ENCODE measurements around the gene NKIRAS1.

The NKIRAS1 gene

DNA sequence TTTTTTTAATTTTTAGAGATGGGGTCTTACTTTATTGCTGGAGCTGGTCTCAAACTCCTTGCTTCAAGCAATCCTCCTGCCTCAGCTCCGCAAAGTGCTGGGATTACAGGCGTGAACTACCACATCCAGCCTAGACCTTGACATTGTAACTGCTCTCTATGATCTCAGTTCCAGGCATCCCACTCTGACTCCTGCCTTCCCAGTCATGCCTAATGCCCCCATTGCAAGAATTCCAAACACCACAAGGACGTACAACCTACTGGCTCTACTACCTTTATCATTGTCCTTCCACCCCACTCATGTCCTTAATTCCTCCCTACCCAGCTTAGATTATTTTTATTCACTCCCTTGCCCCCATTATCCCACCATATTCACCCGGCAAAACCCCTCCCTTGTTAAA, 21.6 kb downstream of the NKIRAS1 start:
- H2BK120ac ChIP-seq (ENCODE audit: low read depth, low read length), result no peak overlapping the region
- no peak overlapping the region for H3K4me2 ChIP-seq (ENCODE audit: low read length)

GRCh38 chr3:23894254-23895061, 22.3 kb downstream of the NKIRAS1 start:
- Histone ChIP-seq H3K79me2 (ENCODE audit: control insufficient read depth, insufficient read depth, low read length) (no peaks in the 10 kb centered on the region), H2BK15ac (replicated peaks; ENCODE audit: low read depth) (no peak overlapping the region), H3K36me3 (ENCODE audit: control insufficient read depth, insufficient read depth, low read length) (peaks cover 6% of the 10 kb centered on the region), H3K56ac (ENCODE audit: low read length) (no peak overlapping the region), H4K8ac (ENCODE audit: low read depth, low read length) (no peak overlapping the region), H3K4me1 (ENCODE audit: control insufficient read depth, low read depth, low read length) (no peaks in the 10 kb centered on the region), H3K23ac (ENCODE audit: low read length) (no peak overlapping the region), H3K4me3 (ENCODE audit: low read length) (no peak overlapping the region), H2BK120ac (ENCODE audit: low read depth, low read length) (no peak overlapping the region), H3K27me3 (ENCODE audit: insufficient read depth, low read length, poor library complexity) (no peaks in the 10 kb centered on the region), H3K79me1 (ENCODE audit: low read length) (no peaks in the 10 kb centered on the region), H3K4ac (ENCODE audit: low read depth, low read length) (no peak overlapping the region), H2BK5ac (ENCODE audit: low read length) (no peak overlapping the region), H3K27ac (ENCODE audit: low read depth, low read length) (no peak overlapping the region), H3K9ac (ENCODE audit: low read length) (no peak overlapping the region), H3K18ac (ENCODE audit: low read length) (no peak overlapping the region), H3K4me2 (ENCODE audit: low read length) (no peak overlapping the region), H4K5ac (ENCODE audit: low read length) (no peak overlapping the region), H2AK5ac (ENCODE audit: low read length) (no peak overlapping the region)
- WGBS (ENCODE audit: extremely low coverage, insufficient coverage, low lambda C conversion rate), result no CpG with 5 or more reads among the region's 8 CpGs
- DNase-seq, result no peak

More for the DNA sequence above, 21.6 kb downstream of the NKIRAS1 start:
- no peak overlapping the region for H2BK5ac ChIP-seq (ENCODE audit: low read length)
- no peak overlapping the region for H3K4me3 ChIP-seq (ENCODE audit: low read length)
- no peaks in the 10 kb centered on the region for H3K27me3 ChIP-seq (ENCODE audit: insufficient read depth, low read length, poor library complexity)
- H3K27ac ChIP-seq (ENCODE audit: low read depth, low read length), result no peak overlapping the region
- no peaks in the 10 kb centered on the region for H3K4me1 ChIP-seq (ENCODE audit: control insufficient read depth, low read depth, low read length)
- no peak overlapping the region for H4K8ac ChIP-seq (ENCODE audit: low read depth, low read length)
- peaks cover 6% of the 10 kb centered on the region for H3K36me3 ChIP-seq (ENCODE audit: control insufficient read depth, insufficient read depth, low read length)
- H3K23ac ChIP-seq (ENCODE audit: low read length), result no peak overlapping the region
- H2BK15ac ChIP-seq (replicated peaks; ENCODE audit: low read depth), result no peak overlapping the region
- H3K9ac ChIP-seq (ENCODE audit: low read length), result no peak overlapping the region
- H4K5ac ChIP-seq (ENCODE audit: low read length), result no peak overlapping the region
- H3K18ac ChIP-seq (ENCODE audit: low read length), result no peak overlapping the region
- H3K79me1 ChIP-seq (ENCODE audit: low read length), result no peaks in the 10 kb centered on the region
- no CpG with 5 or more reads among the region's 4 CpGs for WGBS (ENCODE audit: extremely low coverage, insufficient coverage, low lambda C conversion rate)
- no peak for DNase-seq
- no peak overlapping the region for H3K56ac ChIP-seq (ENCODE audit: low read length)
- no peak overlapping the region for H2AK5ac ChIP-seq (ENCODE audit: low read length)
- no peaks in the 10 kb centered on the region for H3K79me2 ChIP-seq (ENCODE audit: control insufficient read depth, insufficient read depth, low read length)
- H3K4ac ChIP-seq (ENCODE audit: low read depth, low read length), result no peak overlapping the region

DNA sequence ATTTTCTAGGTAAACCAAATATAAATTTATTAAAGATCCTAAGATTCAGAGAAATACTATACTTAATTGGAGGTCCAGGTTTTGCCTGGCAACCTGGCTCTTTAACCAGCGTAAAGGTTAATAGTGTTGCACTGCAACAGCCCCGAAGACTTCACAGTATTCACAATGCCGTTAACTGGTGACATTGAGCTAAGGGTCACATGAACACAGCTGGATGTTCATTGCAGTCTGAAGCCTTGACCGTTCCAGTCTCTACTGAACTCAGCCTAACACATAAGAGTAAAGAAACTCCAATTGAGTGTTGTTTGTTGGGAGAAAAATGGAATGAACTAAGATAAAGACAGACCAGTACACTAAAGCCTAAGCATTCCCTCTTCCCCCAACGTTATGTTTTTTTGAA, 26.8 kb downstream of the NKIRAS1 start:
- Histone ChIP-seq H3K56ac (ENCODE audit: low read length) (no peak overlapping the region), H3K27ac (ENCODE audit: low read depth, low read length) (no peak overlapping the region), H2AK5ac (ENCODE audit: low read length) (no peak overlapping the region), H3K4me3 (ENCODE audit: low read length) (no peak overlapping the region), H3K36me3 (ENCODE audit: control insufficient read depth, insufficient read depth, low read length) (no peaks in the 10 kb centered on the region), H4K5ac (ENCODE audit: low read length) (no peak overlapping the region), H3K4me1 (ENCODE audit: control insufficient read depth, low read depth, low read length) (no peaks in the 10 kb centered on the region), H3K27me3 (ENCODE audit: insufficient read depth, low read length, poor library complexity) (no peaks in the 10 kb centered on the region), H3K4me2 (ENCODE audit: low read length) (no peak overlapping the region), H3K23ac (ENCODE audit: low read length) (no peak overlapping the region), H2BK120ac (ENCODE audit: low read depth, low read length) (no peak overlapping the region), H3K79me1 (ENCODE audit: low read length) (peaks cover 4% of the 10 kb centered on the region), H3K79me2 (ENCODE audit: control insufficient read depth, insufficient read depth, low read length) (no peaks in the 10 kb centered on the region), H2BK5ac (ENCODE audit: low read length) (no peak overlapping the region), H2BK15ac (replicated peaks; ENCODE audit: low read depth) (no peak overlapping the region), H4K8ac (ENCODE audit: low read depth, low read length) (no peak overlapping the region), H3K18ac (ENCODE audit: low read length) (no peak overlapping the region), H3K9ac (ENCODE audit: low read length) (no peak overlapping the region), H3K4ac (ENCODE audit: low read depth, low read length) (no peak overlapping the region)
- no peak for DNase-seq
- WGBS (ENCODE audit: extremely low coverage, insufficient coverage, low lambda C conversion rate), result no CpG with 5 or more reads among the region's 5 CpGs

DNA sequence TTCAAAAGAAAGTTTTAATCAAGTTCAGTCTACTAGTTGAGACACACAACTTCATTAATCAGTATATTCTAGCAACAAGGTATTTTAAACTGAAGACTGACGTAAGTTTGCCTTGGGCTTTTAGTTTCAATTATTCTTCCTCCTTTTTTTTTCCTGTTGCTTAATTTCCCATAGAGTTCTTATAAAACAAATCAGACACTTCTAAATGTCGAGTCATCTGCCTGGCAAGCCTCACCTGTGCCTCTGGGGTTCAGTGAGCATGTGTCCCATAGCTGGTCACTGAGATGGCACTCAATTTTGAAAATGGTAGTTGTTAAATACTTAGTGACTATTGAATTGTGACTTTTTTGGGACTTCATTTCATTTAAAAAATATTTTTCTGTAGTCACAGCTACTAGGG, 27.4 kb downstream of the NKIRAS1 start:
- no peaks in the 10 kb centered on the region for H3K36me3 ChIP-seq (ENCODE audit: control insufficient read depth, insufficient read depth, low read length)

GRCh38 chr3:23888617-23889228, 28.1 kb downstream of the NKIRAS1 start:
- H3K27me3 ChIP-seq (ENCODE audit: insufficient read depth, low read length, poor library complexity), result no peaks in the 10 kb centered on the region
- no peak overlapping the region for H4K8ac ChIP-seq (ENCODE audit: low read depth, low read length)
- no peak overlapping the region for H3K23ac ChIP-seq (ENCODE audit: low read length)
- H3K4me3 ChIP-seq (ENCODE audit: low read length), result no peak overlapping the region
- no peak overlapping the region for H3K9ac ChIP-seq (ENCODE audit: low read length)
- no peaks in the 10 kb centered on the region for H3K4me1 ChIP-seq (ENCODE audit: control insufficient read depth, low read depth, low read length)
- no peak overlapping the region for H3K56ac ChIP-seq (ENCODE audit: low read length)
- no peak for DNase-seq
- peaks cover 7% of the 10 kb centered on the region for H3K79me1 ChIP-seq (ENCODE audit: low read length)
- H4K5ac ChIP-seq (ENCODE audit: low read length), result no peak overlapping the region
- H3K4ac ChIP-seq (ENCODE audit: low read depth, low read length), result no peak overlapping the region
- no peak overlapping the region for H2BK120ac ChIP-seq (ENCODE audit: low read depth, low read length)
- H3K79me2 ChIP-seq (ENCODE audit: control insufficient read depth, insufficient read depth, low read length), result no peaks in the 10 kb centered on the region
- H2AK5ac ChIP-seq (ENCODE audit: low read length), result no peak overlapping the region
- no peak overlapping the region for H3K27ac ChIP-seq (ENCODE audit: low read depth, low read length)
- no CpG with 5 or more reads among the region's 3 CpGs for WGBS (ENCODE audit: extremely low coverage, insufficient coverage, low lambda C conversion rate)
- H2BK15ac ChIP-seq (replicated peaks; ENCODE audit: low read depth), result no peak overlapping the region
- no peak overlapping the region for H3K18ac ChIP-seq (ENCODE audit: low read length)
- H3K4me2 ChIP-seq (ENCODE audit: low read length), result no peak overlapping the region
- H3K36me3 ChIP-seq (ENCODE audit: control insufficient read depth, insufficient read depth, low read length), result no peaks in the 10 kb centered on the region
- no peak overlapping the region for H2BK5ac ChIP-seq (ENCODE audit: low read length)

More for the DNA sequence above, 27.4 kb downstream of the NKIRAS1 start:
- Histone ChIP-seq H3K4me1 (ENCODE audit: control insufficient read depth, low read depth, low read length) (no peaks in the 10 kb centered on the region), H2BK5ac (ENCODE audit: low read length) (no peak overlapping the region), H3K56ac (ENCODE audit: low read length) (no peak overlapping the region), H2AK5ac (ENCODE audit: low read length) (no peak overlapping the region), H4K5ac (ENCODE audit: low read length) (no peak overlapping the region), H3K4me2 (ENCODE audit: low read length) (no peak overlapping the region), H3K27me3 (ENCODE audit: insufficient read depth, low read length, poor library complexity) (no peaks in the 10 kb centered on the region), H3K79me2 (ENCODE audit: control insufficient read depth, insufficient read depth, low read length) (no peaks in the 10 kb centered on the region), H3K4me3 (ENCODE audit: low read length) (no peak overlapping the region), H3K18ac (ENCODE audit: low read length) (no peak overlapping the region), H3K79me1 (ENCODE audit: low read length) (peaks cover 7% of the 10 kb centered on the region), H3K4ac (ENCODE audit: low read depth, low read length) (no peak overlapping the region), H2BK120ac (ENCODE audit: low read depth, low read length) (no peak overlapping the region), H2BK15ac (replicated peaks; ENCODE audit: low read depth) (no peak overlapping the region), H4K8ac (ENCODE audit: low read depth, low read length) (no peak overlapping the region), H3K23ac (ENCODE audit: low read length) (no peak overlapping the region), H3K27ac (ENCODE audit: low read depth, low read length) (no peak overlapping the region), H3K9ac (ENCODE audit: low read length) (no peak overlapping the region)
- no peak for DNase-seq
- no CpG with 5 or more reads among the region's 2 CpGs for WGBS (ENCODE audit: extremely low coverage, insufficient coverage, low lambda C conversion rate)

Data from mesendoderm (in vitro differentiated cells).